ENCODE measurements around the gene MGMT. TPM values are rescaled to one million over a fixed set of nuclear protein-coding genes. Genes with fewer than 3 reads are reported as not detected.

MGMT gene
- polyA plus RNA-seq, 1 donor from 2014 or later, result 0.94 TPM

DNA sequence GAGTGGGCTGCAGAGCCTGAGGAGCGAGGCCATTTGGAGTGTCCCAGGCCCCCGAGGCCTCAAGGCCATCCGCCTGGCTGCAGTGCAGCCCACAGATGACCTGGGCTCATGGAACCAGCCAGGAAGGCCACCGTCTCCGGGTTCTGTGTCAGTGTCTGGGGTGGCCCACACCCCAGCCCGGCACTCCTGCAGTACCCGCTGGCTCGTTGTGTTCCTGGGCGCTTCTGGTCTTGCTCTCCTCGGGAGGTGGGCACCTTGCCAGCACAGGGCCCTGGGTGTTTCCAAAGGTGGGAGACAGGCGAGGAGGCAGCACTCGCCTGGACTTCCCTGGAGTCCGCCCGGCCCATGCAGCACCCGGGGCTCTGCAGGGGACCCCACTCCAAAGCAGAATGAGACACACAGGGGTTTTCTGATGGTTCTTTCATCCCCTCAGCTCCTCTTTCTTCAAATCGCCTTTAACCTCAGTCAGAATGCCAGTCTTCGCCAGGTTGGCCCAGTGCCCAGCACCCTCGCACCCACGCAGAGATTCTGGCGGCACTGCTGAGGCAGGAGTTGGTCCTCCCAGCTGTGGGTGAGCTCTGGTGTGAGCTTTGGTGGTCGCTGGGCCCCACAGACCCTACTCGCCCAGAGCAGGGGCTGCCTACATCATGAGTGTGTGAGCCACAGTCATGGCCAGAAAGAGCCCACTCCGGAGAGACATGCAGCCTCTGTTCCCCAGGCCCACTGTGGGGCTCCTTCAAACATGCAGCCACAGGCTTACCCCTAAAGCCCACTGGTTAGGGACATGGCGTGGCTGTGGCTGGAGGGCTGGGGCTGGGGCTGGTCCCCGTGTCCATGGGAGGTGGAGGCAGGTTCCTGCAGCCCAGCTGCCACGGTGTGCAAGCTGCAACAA, 341.3 kb downstream of the MGMT start:
- Histone ChIP-seq H3K79me2 (replicated peaks; ENCODE audit: insufficient read depth, low read length) (no peaks in the 10 kb centered on the region), H3K4me2 (ENCODE audit: low read length) (no peak overlapping the region), H3K27ac (ENCODE audit: low read length) (no peak overlapping the region), H4K20me1 (ENCODE audit: insufficient read depth) (no peaks in the 10 kb centered on the region), H3K9me3 (ENCODE audit: low read length) (peaks cover 10% of the 10 kb centered on the region), H3K36me3 (ENCODE audit: insufficient read depth, low read length) (no peaks in the 10 kb centered on the region), H3K9me2 (ENCODE audit: insufficient read depth, low read length) (no peaks in the 10 kb centered on the region), H3K27me3 (ENCODE audit: insufficient read depth, low read depth, low read length) (no peaks in the 10 kb centered on the region), H3K9ac (ENCODE audit: low read length) (no peak overlapping the region), H2AFZ (ENCODE audit: low read depth, low read length) (no peak overlapping the region), H3F3A (ENCODE audit: insufficient read depth, low read length, poor library complexity, severe bottlenecking) (no peaks in the 10 kb centered on the region), H3K4me3 (ENCODE audit: low read length) (no peak overlapping the region)
- TF ChIP-seq RAD21 (conservative IDR thresholded peaks at IDR 0.05), result no peak
- TF ChIP-seq EZH2 (IDR thresholded peaks at IDR 0.05; ENCODE audit: borderline replicate concordance, insufficient read depth, low read length, poor library complexity, severe bottlenecking), result no peak
- TF ChIP-seq, protein P1, sequence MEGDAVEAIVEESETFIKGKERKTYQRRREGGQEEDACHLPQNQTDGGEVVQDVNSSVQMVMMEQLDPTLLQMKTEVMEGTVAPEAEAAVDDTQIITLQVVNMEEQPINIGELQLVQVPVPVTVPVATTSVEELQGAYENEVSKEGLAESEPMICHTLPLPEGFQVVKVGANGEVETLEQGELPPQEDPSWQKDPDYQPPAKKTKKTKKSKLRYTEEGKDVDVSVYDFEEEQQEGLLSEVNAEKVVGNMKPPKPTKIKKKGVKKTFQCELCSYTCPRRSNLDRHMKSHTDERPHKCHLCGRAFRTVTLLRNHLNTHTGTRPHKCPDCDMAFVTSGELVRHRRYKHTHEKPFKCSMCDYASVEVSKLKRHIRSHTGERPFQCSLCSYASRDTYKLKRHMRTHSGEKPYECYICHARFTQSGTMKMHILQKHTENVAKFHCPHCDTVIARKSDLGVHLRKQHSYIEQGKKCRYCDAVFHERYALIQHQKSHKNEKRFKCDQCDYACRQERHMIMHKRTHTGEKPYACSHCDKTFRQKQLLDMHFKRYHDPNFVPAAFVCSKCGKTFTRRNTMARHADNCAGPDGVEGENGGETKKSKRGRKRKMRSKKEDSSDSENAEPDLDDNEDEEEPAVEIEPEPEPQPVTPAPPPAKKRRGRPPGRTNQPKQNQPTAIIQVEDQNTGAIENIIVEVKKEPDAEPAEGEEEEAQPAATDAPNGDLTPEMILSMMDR (IDR thresholded peaks at IDR 0.05; ENCODE audit: poor library complexity, severe bottlenecking), result no peak
- TF ChIP-seq EP300 (conservative IDR thresholded peaks at IDR 0.05; ENCODE audit: poor library complexity, severe bottlenecking), result no peak
- TF ChIP-seq MXI1 (conservative IDR thresholded peaks at IDR 0.05; ENCODE audit: poor library complexity, severe bottlenecking), result no peak
- TF ChIP-seq, protein P2, sequence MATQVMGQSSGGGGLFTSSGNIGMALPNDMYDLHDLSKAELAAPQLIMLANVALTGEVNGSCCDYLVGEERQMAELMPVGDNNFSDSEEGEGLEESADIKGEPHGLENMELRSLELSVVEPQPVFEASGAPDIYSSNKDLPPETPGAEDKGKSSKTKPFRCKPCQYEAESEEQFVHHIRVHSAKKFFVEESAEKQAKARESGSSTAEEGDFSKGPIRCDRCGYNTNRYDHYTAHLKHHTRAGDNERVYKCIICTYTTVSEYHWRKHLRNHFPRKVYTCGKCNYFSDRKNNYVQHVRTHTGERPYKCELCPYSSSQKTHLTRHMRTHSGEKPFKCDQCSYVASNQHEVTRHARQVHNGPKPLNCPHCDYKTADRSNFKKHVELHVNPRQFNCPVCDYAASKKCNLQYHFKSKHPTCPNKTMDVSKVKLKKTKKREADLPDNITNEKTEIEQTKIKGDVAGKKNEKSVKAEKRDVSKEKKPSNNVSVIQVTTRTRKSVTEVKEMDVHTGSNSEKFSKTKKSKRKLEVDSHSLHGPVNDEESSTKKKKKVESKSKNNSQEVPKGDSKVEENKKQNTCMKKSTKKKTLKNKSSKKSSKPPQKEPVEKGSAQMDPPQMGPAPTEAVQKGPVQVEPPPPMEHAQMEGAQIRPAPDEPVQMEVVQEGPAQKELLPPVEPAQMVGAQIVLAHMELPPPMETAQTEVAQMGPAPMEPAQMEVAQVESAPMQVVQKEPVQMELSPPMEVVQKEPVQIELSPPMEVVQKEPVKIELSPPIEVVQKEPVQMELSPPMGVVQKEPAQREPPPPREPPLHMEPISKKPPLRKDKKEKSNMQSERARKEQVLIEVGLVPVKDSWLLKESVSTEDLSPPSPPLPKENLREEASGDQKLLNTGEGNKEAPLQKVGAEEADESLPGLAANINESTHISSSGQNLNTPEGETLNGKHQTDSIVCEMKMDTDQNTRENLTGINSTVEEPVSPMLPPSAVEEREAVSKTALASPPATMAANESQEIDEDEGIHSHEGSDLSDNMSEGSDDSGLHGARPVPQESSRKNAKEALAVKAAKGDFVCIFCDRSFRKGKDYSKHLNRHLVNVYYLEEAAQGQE (IDR thresholded peaks at IDR 0.05; ENCODE audit: borderline replicate concordance), result no peak
- TF ChIP-seq POLR2AphosphoS5 (IDR thresholded peaks at IDR 0.05), result no peak

DNA sequence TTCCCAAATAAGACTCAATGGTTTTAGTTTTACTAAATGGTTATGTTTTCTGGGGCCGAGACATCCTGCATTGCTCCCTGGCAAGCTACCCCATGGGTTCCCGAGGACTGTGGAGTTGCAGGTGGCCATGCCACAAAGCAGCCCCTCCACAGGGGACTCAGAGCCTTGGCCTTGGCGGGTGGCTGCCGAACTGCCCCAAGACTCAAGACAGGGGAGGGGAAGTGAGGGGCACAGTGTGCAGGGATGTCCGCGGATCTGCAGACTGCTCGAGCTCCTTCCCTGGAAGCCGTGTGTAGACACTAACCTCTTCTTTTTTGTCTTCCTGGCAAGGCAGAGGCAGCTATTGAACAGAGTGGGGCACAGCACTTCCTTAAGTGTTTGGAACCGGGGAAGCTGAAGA, 342.4 kb downstream of the MGMT start:
- Histone ChIP-seq H3K9me3 (ENCODE audit: low read length) (peaks cover 7% of the 10 kb centered on the region), H4K20me1 (ENCODE audit: insufficient read depth) (no peaks in the 10 kb centered on the region), H3K4me3 (ENCODE audit: low read length) (no peak overlapping the region), H3K4me2 (ENCODE audit: low read length) (no peak overlapping the region), H3K27me3 (ENCODE audit: insufficient read depth, low read depth, low read length) (no peaks in the 10 kb centered on the region), H3K27ac (ENCODE audit: low read length) (no peak overlapping the region), H3K79me2 (replicated peaks; ENCODE audit: insufficient read depth, low read length) (no peaks in the 10 kb centered on the region), H3F3A (ENCODE audit: insufficient read depth, low read length, poor library complexity, severe bottlenecking) (no peaks in the 10 kb centered on the region), H3K9ac (ENCODE audit: low read length) (no peak overlapping the region), H3K9me2 (ENCODE audit: insufficient read depth, low read length) (no peaks in the 10 kb centered on the region), H3K36me3 (ENCODE audit: insufficient read depth, low read length) (no peaks in the 10 kb centered on the region), H2AFZ (ENCODE audit: low read depth, low read length) (no peak overlapping the region)
- TF ChIP-seq RAD21 (conservative IDR thresholded peaks at IDR 0.05) (no peak), SMC3 (conservative IDR thresholded peaks at IDR 0.05; ENCODE audit: poor library complexity) (no peak), MXI1 (conservative IDR thresholded peaks at IDR 0.05; ENCODE audit: poor library complexity, severe bottlenecking) (no peak), TAF1 (IDR thresholded peaks at IDR 0.05; ENCODE audit: low read depth) (no peak), EZH2 (IDR thresholded peaks at IDR 0.05; ENCODE audit: borderline replicate concordance, insufficient read depth, low read length, poor library complexity, severe bottlenecking) (no peak), POLR2AphosphoS5 (IDR thresholded peaks at IDR 0.05) (no peak), EP300 (conservative IDR thresholded peaks at IDR 0.05; ENCODE audit: poor library complexity, severe bottlenecking) (no peak)
- TF ChIP-seq, protein P2 (IDR thresholded peaks at IDR 0.05; ENCODE audit: borderline replicate concordance), result no peak
- TF ChIP-seq, protein P1 (IDR thresholded peaks at IDR 0.05; ENCODE audit: poor library complexity, severe bottlenecking), result no peak

Measured in neural cell (in vitro differentiated cells).